Stimulated activated CD4-positive, alpha-beta T cell treated with anti-CD3 and anti-CD28 coated beads, TNF-alpha, amount 100 ng/mL, for 1 hour (primary cell): ENCODE results near the gene KLHDC2.
"Not testable (repeated sequence)": the region's sequence is repeated elsewhere in the genome, so short reads cannot be mapped to it uniquely, and the experiment has no call there.

Source experiments
- DNase-seq, 3 donors: peaks; one replicate each; pipeline ENCODE4 v3.0.0-alpha.2; 2020; ENCODE audit warnings: low read depth in 3 of 3, low spot score in 1 of 3

The KLHDC2 gene

DNA sequence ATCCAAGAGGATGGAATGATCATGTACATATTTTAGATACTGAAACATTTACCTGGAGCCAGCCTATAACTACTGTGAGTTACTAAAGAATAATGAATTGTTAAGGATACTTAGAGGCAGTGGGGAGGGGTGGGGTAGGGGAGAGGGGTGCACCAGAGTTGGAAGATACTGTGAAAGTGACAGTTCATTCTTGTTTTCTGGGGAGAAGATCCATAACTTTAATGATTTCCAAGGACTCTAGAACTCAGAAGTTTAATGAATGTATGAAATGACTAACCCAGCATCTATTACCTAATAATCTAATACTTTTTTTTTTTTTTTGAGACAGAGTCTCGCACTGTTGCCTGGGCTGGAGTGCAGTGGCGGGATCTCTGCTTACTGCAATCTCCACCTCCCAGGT, 10.5 kb downstream of the KLHDC2 start:
- DNase-seq = no peak

DNA sequence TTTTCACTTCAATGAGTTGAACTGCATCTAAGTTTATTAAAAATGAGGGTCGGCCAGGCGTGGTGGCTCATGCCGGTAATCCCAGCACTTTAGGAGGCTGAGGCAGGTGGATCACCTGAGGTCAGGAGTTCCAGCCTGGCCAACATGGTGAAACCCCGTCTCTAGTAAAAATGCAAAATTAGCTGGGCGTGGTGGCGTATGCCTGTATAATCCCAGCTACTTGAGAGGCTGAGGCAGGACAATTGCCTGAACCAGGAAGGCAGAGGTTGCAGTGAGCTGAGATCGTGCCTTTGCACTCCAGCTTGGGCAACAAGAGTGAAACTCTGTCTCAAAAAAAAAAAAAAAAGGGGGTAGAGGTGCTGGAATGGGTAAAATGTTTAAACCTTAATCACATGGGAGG, 13.1 kb downstream of the KLHDC2 start:
- DNase-seq = not testable (repeated sequence)

DNA sequence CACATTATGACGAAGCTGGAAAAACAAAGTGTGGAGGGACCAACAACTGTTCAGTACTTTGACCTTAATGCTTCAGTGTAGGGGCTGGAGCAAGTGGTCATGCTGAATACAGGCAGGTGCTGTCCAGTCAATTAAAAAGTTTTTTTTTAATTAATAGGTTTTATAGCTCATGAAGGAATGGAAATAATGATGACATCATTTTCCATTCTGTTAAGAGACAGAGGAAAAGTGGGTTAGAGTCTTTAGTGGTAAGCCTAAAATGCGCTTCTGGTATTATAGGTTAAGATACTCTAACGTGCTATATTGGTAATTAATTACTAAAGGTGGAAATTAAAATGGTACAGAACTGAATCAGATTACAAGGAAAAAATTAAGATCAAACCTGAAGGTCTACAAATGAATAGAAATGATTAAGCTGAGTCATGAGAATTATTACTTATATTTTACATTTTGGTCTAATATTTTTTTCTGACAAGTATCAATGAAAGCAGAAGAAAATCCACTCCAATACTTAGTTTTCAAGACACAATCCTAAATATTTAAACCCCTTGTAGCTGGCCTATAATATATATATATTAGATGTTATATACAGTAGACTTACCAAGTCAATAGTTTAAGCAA, 15.6 kb downstream of the KLHDC2 start:
- DNase-seq = no peak

DNA sequence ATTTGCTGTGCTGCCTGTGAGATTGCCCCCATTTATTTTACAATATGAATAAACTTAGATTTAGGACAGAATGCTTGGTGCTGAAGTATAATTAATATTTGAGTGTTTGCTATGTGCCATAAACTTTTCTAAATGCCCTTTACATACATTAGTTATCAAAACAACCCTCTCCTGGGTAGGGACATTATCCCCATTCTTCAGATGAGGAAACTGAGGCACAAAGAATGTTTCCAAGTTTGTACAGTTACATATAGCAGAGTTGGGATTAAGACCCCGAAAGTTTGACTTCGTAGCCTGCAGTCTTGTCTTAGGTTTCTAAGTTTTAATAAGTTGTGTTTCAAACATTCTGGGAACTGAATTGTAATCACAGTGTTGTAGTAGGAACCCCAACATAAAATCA, 18.4 kb downstream of the KLHDC2 start:
- DNase-seq = no peak

DNA sequence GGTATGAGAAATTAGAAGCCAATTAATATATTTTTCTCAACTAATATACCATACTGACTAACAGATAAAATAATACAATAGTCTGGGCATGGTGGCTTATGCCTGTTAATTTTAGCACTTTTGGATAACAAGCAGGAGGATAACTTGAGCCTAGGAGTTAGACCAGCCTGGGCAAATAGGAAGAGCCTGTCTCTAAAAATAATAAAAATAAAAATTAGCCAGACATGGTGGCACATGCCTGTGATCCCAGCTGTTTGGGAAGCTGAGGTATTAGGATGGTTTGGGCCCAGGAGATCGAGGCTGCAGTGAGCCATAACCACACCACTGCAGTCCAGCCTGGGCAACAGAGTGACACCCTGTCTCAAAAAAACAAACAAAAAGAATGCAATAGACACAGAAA, 24.7 kb downstream of the KLHDC2 start:
- no peak for DNase-seq

DNA sequence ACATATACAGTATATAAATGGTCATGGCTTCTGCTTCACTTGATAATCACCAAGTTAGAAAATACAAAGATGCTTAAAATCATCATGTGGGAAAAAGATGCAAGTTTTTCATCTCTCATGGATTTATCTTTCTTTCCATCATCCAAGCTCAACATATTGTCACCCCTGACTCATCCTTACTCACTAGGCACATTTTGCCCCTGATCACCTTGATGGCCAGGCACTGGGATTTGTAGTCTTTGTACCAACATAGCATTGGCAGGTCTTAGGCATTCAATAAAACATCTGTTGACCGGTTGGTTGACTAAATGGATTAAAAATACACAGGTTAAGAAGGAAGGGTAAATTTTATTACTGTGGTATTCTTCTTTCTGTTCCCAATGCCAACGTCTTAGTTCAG, 28.1 kb downstream of the KLHDC2 start:
- DNase-seq = no peak

DNA sequence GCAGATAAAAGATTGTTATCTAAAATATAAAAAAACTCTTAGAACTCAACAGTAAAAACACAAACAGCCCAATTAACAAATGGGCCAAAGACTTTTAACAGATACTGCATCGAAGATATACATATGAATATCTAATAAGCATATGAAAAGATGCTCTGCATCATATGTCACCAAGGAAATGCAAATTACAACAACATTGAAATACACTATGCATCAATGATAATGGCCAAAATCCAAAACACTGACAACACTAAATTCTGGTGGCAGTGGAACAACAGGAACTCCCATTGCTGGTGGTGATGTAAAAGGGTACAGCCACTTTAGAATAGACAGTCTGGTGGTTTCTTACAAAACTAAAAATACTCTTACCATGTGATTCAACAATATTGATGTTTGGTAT, 40.8 kb downstream of the KLHDC2 start:
- no peak for DNase-seq

DNA sequence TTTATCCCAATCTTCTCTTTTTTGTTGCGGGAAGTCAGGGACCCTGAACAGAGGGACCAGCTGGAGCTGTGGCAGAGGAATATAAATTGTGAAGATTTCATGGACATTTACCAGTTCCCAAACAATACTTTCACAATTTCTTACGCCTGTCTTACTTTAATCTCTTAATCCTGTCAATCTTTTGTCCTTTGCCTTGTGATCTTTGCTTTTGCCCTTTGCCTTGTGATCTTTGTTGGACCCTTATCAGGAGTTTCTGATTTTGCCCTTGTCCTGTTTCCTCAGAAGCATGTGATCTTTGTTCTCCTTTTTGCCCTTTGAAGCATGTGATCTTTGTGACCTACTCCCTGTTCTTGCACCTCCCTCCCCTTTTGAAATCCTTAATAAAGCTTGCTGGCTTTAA, 48.2 kb downstream of the KLHDC2 start:
- not testable (repeated sequence) for DNase-seq

DNA sequence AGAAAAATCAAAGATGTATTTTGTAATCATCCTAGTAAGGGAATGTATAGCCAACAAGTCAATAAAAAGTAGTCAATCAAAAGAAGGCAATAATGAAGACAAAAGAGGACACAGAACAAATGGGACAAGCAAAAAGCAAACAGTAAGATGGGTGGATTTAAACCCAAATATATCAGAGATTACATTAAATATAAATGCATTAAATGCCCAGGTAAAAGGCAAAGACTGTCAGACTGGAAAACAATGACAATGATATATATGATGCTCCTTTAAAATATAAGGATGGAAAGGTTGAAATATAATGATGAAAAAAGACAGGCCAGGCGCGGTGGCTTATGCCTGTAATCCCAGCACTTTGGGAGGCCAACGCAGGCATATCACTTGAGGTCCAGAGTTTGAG, 48.9 kb downstream of the KLHDC2 start:
- no peak for DNase-seq

DNA sequence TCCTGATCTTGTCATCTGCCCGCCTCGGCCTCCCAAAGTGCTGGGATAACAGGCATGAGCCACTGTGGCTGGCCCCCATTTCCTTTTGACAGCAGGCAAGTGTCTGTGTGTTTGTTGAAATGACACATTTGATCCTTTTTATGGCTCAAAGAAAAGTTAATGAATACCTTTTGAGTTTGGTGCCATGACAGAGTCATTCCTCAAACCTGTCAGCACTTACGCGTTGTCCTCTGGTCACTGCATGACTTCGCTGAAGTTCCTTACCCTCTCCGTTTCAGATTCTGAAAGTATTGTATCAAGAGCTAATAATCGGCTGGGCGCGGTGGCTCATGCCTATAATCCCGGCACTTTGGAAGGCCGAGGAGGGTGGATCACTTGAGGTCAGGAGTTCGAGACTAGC, 52.2 kb downstream of the KLHDC2 start:
- DNase-seq = no peak

DNA sequence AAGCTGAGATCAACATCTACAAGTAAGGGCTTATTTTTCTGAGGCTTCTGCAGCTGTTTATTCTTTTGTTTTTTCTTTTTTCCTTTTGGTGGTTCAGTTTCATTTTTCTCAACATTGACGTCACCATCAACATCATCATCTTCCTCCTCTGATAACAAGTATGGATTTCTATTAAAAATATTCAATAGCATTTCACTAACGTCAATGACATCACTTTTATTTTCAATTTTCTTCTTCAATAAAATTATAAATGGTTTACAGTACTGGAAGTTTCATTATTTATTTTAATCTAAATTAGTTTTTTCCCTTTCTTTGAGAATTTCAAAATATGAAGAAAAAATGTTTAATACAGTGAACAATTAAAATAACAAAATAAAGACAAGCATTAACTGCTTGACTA, 60.7 kb downstream of the KLHDC2 start:
- DNase-seq = no peak
